ENCODE data around the gene HLA-DMA. TPM values are rescaled to one million over a fixed set of nuclear protein-coding genes. Genes with fewer than 3 reads are reported as not detected.

Gene HLA-DMA
- total RNA-seq, 4 donors from 2014 or later = 27.6 to 81.7 (median 55.7) TPM

DNA sequence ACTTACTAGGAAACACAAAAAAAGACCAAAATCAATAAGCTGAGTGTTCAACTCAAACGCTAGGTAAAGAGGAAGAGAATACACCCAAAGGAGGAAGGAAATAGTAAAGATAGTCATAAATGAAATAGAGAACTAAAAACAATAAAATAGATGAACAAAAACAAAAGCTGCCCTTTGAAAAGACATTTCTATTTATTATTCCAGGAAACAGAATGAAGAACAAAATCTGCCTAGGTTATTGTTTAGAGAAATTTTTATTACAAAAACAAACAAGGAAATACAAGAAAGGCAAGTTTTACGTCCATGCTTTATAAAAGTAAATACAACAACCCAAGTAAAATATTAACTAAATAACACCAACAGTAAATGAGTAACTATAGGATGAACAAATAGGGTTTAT, 32.2 kb downstream of the HLA-DMA start:
- DNase-seq (ENCODE audit: low spot score) = no peak
- no peak for ATAC-seq (ENCODE audit: low FRiP score)
- TF ChIP-seq, protein P1, sequence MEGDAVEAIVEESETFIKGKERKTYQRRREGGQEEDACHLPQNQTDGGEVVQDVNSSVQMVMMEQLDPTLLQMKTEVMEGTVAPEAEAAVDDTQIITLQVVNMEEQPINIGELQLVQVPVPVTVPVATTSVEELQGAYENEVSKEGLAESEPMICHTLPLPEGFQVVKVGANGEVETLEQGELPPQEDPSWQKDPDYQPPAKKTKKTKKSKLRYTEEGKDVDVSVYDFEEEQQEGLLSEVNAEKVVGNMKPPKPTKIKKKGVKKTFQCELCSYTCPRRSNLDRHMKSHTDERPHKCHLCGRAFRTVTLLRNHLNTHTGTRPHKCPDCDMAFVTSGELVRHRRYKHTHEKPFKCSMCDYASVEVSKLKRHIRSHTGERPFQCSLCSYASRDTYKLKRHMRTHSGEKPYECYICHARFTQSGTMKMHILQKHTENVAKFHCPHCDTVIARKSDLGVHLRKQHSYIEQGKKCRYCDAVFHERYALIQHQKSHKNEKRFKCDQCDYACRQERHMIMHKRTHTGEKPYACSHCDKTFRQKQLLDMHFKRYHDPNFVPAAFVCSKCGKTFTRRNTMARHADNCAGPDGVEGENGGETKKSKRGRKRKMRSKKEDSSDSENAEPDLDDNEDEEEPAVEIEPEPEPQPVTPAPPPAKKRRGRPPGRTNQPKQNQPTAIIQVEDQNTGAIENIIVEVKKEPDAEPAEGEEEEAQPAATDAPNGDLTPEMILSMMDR (IDR thresholded peaks at IDR 0.05) = no peak

DNA sequence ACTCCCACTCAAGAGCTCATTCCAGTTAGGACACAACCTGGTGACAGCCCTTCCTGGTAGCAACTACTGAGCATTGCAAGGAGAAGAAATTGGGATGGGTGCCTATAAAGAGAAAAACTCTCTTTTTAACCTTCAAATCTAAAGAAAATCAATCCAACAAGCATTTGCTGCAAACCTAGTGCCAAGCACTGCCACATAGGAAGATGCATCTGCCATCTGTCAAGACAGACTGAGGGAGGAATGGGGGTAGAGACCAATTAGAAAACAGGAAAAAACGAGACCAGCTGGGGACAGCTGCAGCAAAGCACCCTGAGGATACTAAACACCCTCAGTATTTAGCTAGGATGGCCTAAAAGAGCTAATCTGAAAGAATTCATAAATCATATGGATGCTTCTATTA, 39.9 kb downstream of the HLA-DMA start:
- TF ChIP-seq, protein P1 (IDR thresholded peaks at IDR 0.05) = no peak
- no peak for DNase-seq (ENCODE audit: low spot score)
- no peak for ATAC-seq (ENCODE audit: low FRiP score)

- DNase-seq (ENCODE audit: low spot score) = no peak
- TF ChIP-seq, protein P1 (IDR thresholded peaks at IDR 0.05) = no peak
These were observed 44.0 kb downstream of the HLA-DMA start for GRCh38 chr6:32908897-32909296.

DNA sequence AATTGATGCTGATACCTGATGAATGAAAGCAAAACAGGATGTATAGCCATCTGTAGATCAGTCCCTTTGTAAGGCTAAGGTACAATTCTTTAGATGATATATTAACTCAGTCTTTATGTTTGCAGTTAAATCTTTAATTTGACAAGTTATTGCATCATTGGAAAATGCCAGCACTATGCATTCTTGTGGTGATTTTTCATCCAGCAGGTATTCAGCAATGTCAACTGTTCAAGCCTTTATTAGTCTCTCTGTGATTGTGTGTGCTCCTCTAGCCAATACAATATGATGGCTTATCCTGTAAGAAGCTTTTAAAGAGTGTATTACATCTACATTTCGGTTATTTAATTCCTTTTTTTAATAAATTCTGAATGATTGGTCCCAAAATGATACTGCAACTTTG, 46.4 kb downstream of the HLA-DMA start:
- ATAC-seq (ENCODE audit: low FRiP score) (no peak), DNase-seq (ENCODE audit: low spot score) (no peak)
- TF ChIP-seq, protein P1 (IDR thresholded peaks at IDR 0.05) = no peak

More at GRCh38 chr6:32908897-32909296, 44.0 kb downstream of the HLA-DMA start:
- no peak for ATAC-seq (ENCODE audit: low FRiP score)

GRCh38 chr6:32905078-32905477, 47.8 kb downstream of the HLA-DMA start:
- DNase-seq (ENCODE audit: low spot score) (no peak), ATAC-seq (ENCODE audit: low FRiP score) (no peak)
- TF ChIP-seq, protein P1 (IDR thresholded peaks at IDR 0.05) = no peak

DNA sequence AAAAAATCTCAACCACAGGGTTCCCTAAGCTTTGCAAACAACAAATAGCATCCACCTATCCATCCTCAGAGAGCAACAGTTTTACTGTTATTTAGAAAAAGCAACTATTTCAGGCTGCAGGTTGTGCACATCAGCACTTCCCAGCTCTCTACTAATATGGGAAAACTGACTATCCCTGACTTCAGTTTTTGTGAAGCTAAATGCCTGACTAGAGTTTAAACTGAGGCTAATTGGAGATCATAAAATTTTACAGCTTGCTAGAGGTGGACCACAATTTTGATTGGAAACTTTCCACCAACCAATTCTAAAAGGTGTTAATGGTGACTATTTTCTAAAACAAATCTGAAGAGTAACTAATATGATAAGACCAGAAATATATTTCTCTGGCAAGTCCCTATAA, 48.9 kb downstream of the HLA-DMA start:
- TF ChIP-seq, protein P1 (IDR thresholded peaks at IDR 0.05) = no peak
- ATAC-seq (ENCODE audit: low FRiP score) (no peak), DNase-seq (ENCODE audit: low spot score) (no peak)

Other genes with a start within 250 kb of the HLA-DMA start
- 1 to 10 TPM in 1 of 4 donors, under 1 TPM in 2, not detected in 1; 0.56 to 2.4 (median 0.96) TPM for gene HLA-DQA2, start 211.7 kb downstream of the HLA-DMA start, total RNA-seq
- 1 to 10 TPM in 2 of 4 donors, under 1 TPM in 1, not detected in 1; 0.96 to 7.4 (median 2.6) TPM for gene HLA-DQB2, start 189.6 kb downstream of the HLA-DMA start, total RNA-seq
- 1 to 10 TPM in 2 of 4 donors, under 1 TPM in 1, not detected in 1; 0.56 to 2.8 (median 1.6) TPM for gene HLA-DOB, start 136.1 kb downstream of the HLA-DMA start, total RNA-seq
- 10 to 100 TPM; 10.1 to 54.5 (median 20.0) TPM for gene TAP2, start 114.4 kb downstream of the HLA-DMA start, total RNA-seq
- 10 to 100 TPM; 38.5 to 71.2 (median 42.3) TPM for gene PSMB8, start 109.0 kb downstream of the HLA-DMA start, total RNA-seq
- 100 to 1,000 TPM in 1 of 4 donors, 10 to 100 TPM in 3; 30.5 to 128 (median 55.6) TPM for gene TAP1, start 99.4 kb downstream of the HLA-DMA start, total RNA-seq
- 10 to 100 TPM; 22.2 to 84.2 (median 23.8) TPM for gene PSMB9, start 98.9 kb downstream of the HLA-DMA start, total RNA-seq
- gene HLA-DMB, start 12.1 kb downstream of the HLA-DMA start, total RNA-seq = 10 to 100 TPM; 18.4 to 79.6 (median 35.0) TPM
- 100 to 1,000 TPM; 133 to 257 (median 154) TPM for gene BRD2, start 15.5 kb upstream of the HLA-DMA start, total RNA-seq
- gene HLA-DOA, start 56.5 kb upstream of the HLA-DMA start, total RNA-seq = 10 to 100 TPM in 2 of 4 donors, 1 to 10 TPM in 2; 1.0 to 20.8 (median 6.8) TPM
- 100 to 1,000 TPM in 3 of 4 donors, 10 to 100 TPM in 1; 20.4 to 211 (median 137) TPM for gene HLA-DPA1, start 120.6 kb upstream of the HLA-DMA start, total RNA-seq
- 100 to 1,000 TPM in 3 of 4 donors, 10 to 100 TPM in 1; 29.2 to 120 (median 101) TPM for gene HLA-DPB1, start 122.9 kb upstream of the HLA-DMA start, total RNA-seq
- 1 to 10 TPM in 1 of 4 donors, under 1 TPM in 3; 0.13 to 1.3 (median 0.53) TPM for gene COL11A2, start 239.4 kb upstream of the HLA-DMA start, total RNA-seq
- 10 to 100 TPM; 19.9 to 35.9 (median 22.7) TPM for gene RXRB, start 247.6 kb upstream of the HLA-DMA start, total RNA-seq
- gene SLC39A7, start 247.8 kb upstream of the HLA-DMA start, total RNA-seq = 10 to 100 TPM; 57.5 to 82.8 (median 70.1) TPM